ENCODE measurements around the gene AFF3.

Gene AFF3

DNA sequence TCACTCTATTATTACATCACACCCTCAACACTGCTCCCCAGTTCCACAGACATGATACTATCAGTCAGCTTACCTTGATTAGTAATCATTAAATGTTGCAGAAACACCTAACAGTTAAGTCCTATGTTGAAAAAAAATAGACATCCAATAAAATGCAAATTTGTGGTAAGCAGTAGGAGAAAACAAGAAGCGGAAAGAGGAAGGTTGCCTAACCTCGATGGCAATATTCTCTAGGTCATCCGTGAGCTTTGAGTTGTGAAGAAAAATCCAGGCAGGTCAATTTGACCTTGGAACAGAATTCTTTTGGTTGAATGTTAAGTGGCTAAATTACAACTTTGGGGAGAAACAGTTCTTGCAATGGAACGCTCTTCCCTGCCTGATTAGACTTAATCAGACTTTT, 264.4 kb downstream of the AFF3 start:
- no peak for DNase-seq

DNA sequence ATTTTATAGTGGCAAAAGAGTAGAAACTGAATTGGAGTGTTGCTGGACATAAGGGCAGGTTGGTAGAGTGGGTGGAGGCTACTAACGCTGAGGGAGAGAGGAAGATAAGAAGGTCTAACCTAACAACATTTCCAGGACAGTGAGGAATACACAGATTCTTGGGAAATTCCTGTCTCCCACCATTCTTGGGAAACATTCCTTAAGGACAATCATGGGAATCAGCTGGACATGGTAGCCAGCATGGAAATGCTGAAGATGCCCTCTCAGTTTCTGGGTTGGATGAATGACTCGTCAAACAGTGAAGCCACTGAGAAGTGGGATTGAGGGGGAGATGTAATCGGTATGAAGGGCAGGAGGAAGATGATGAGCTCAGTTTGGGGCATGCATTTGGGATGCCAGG, 265.4 kb downstream of the AFF3 start:
- DNase-seq = no peak

DNA sequence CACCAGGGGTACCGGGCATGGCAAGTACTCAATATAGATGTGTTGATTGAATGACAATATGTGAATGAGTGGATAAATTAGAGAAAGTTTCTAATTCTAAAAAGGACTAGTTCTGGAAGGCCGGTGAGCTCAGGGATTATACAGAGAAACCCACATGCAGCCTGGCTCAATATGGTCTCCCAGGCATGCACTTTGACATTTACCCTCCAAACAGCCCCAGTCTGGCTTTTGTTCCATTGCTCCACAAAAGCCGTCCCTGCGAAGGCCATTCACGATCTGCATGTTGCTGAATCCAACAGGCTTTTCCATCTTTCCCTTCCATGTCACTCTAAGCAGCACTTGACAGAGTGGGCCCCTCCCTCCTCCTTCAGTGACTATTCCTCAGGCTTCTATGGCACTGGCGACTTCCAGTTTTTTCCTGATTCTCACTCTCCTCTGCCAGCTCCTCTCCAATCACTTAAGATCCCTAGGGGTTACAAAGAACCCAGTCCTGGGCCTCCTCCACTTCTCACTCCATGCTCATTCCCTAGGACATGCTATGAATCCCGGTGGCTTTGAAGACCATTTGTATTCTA, 266.7 kb downstream of the AFF3 start:
- DNase-seq = no peak

- no peak for DNase-seq
These were observed 274.1 kb downstream of the AFF3 start for GRCh38 chr2:99868260-99868659.

- DNase-seq = no peak
These were observed 274.6 kb downstream of the AFF3 start for GRCh38 chr2:99867770-99868169.

DNA sequence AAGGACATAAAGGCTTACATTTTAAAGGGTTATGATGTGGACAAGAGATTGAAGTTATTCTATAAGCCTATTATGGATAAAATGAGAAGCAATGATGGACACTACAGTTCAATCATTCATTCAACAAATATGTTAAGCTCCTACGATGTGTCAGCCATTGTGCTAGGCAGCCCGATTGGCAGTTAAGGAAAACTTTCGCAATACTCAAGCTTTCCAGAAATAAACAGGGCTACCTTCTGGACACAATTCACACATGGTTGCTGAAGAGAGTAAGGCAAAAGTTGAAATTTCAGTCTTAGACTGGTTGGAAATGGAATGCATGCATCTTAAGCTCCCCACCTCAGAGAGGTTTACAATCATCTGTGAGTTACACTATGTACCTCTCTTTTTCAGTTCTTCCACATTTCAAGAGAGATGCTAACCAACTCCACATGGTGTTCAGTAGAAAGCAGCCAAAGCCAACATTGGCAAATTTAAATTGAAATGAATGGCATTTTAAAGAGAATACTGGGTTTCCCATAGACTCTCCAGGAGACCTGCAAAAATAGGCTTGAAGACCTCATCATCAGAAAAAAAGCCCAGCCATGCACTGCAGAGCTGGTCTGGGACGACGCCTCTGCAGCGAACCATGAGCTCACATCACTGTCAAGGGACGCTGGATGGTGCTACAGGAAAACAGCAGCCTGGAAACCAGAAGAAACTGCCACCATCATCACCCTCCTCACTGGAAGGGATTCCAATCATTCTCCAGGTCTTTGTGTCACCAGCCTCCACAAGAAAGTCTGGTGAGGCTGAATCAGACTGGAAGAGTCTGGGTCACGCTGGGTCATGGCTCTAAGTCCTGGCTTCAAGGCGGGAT, 276.3 kb downstream of the AFF3 start:
- DNase-seq = no peak

GRCh38 chr2:99864561-99865553, 277.5 kb downstream of the AFF3 start:
- DNase-seq = no peak

DNA sequence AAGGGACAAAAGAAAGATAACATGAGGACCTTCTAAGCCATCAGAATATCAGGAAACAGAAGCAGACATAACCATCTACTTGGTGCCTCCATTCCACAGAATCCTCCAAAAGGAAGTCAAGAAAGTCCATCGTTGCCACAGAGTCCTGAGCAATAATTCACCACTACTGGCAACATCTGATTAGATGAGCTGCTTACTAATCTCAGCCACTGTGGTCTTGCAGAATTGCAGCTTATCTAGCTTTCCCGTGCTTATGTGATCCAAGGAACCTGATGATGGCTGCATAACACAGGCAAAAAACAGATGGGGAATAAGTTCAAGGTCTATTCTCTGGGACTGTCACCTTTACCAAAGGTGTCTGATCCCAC, 278.5 kb downstream of the AFF3 start:
- DNase-seq = no peak

DNA sequence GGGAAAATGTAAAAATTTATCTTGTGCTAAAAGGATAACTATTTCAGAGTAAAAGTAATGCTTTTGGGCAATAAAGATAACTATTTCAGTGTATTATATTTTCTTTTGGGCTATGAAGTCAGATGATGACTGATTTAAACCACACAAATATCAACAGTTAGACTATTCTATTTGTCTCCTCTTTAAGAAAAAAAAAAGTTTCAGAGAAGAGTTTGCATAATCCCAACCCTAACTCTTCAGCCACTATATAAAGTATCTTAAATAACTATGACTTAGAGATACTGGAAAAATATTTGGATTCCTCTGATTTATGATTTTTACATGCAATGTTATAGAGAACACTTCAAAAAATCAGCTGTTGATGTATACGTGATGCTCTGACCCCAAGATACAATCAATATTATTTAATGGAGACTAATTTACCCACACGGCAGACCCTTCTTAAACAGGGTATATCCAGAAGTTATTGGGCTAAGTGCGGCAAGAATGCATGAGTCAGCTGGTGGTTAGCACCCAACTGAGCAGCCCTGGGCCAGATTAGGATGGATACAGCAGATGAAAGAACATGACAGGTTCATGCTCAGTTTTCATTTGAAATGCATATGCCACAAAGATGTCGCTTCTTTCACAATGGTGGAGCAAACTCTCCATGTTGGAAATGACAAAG, 279.0 kb downstream of the AFF3 start:
- no peak for DNase-seq

GRCh38 chr2:99862566-99862965, 279.8 kb downstream of the AFF3 start:
- peak; percentile 15 for DNase-seq

DNA sequence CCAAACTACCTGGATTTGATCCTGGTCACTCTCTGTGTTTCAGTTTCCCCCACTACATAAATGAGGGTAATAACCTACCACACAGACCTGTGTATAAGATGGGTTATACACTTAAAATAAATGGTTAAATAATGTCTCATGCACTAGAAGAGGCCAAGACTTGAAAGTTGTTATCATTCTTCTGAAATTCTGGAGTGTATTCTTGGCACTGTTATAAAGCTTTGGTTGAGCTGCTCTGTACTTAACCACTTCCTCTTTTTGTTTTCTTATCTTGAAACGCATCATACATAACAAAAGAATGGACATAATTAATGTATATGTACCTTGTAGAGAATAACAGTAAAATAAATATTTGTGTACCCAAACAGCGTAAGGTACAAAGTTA, 281.0 kb downstream of the AFF3 start:
- DNase-seq = peak; percentile 9

DNA sequence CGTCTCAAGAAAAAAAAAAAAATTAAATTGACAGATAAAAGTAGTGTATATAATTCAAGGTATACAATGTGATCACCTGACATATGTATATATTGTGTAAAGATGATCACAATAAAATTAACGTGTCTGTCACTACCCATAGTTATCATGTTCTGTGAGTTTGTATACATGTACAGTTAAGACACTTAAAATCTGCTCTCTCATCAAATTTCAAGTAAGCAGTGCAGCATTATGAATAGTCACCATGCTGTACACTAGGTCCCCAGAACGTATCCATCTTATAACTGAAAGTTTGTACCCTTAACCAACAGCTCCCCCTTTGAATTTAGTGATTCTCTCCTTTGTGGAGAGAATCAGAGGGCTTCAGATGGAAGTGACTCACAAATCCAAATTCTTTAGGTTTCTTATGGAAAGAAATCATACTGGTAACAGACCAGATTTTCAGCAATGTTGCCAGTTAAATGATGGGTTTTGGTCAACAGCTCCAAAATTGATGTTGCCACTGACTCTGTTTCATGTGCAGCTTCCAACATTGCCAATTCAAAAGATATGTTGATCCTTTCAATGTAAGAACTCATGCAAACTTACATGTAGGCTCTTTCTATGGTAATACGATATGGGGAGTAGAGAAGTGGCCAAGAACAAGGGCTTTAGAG, 281.5 kb downstream of the AFF3 start:
- no peak for DNase-seq

- no peak for DNase-seq
These were observed 283.3 kb downstream of the AFF3 start for GRCh38 chr2:99858951-99859596.

- DNase-seq = no peak
These were observed 284.4 kb downstream of the AFF3 start for GRCh38 chr2:99857867-99858444.

DNA sequence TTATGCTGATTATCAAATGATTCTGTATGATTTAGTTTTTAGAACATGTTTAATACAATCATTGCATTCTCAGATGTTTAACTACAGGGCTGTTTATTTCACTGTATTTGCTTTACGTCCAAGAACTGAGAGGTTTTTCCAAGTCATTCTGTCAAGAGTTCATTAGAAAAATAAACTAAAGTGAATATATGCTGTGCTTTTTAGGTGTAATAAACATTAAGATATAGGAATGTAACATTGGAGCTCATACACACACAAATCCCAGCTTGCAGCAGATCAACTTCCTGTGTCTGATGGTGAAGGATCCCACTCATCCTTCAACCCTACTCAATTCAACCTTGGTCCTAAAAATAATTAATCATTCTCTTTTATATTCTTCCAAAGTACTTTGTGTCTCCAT, 285.0 kb downstream of the AFF3 start:
- DNase-seq = no peak

- DNase-seq = no peak
These were observed 286.3 kb downstream of the AFF3 start for GRCh38 chr2:99856119-99856518.

GRCh38 chr2:99854236-99854852, 288.0 kb downstream of the AFF3 start:
- no peak for DNase-seq

DNA sequence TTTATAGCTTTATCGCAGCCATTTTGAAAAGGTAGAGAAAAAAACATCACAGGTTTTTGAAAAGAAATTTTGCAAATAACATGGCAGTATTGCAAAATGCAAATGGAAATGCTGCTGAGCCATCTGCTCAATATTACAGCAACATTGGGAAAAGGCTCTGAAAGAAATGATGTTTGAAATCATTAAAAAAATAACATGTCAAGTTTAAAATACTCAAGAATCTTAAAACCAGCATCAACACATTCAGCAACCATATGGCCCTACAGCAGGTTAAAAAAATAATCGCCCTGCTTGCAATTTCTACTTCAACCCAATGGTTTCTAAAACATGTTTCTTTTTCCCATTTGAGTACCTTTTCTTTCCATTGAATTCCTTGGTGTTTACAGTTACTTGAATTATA, 289.4 kb downstream of the AFF3 start:
- DNase-seq = no peak

DNA sequence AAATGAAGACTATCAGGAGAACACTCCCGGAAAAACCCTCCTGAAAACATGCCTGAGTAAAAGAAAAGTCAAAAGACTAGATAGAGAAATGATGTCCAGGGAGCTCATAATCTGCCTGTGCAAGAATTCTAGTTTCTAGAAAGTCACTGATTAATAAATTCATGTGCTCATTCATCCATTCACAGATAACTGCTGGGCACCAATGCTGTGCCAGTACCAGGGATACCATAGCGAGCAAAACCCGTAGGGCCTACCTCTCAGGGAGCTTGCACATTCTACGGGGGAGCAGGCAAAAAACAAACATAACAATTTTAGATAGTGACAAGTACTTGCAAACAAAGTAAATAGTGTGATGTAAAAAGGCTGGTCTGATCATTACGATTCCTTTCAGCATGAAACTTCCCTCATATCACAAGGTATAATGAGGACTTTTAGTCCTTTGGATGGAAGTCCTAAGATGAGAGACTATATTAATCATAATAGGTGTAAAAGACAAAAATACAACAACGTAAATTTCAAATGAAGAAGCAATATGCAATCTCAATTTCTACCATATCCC, 289.9 kb downstream of the AFF3 start:
- DNase-seq = no peak

GRCh38 chr2:99851811-99852210, 290.6 kb downstream of the AFF3 start:
- no peak for DNase-seq

GRCh38 chr2:99851089-99851488, 291.3 kb downstream of the AFF3 start:
- no peak for DNase-seq

Measured in GDM1 (cell line).